ENCODE measurements around the gene DDAH1.

DNA sequence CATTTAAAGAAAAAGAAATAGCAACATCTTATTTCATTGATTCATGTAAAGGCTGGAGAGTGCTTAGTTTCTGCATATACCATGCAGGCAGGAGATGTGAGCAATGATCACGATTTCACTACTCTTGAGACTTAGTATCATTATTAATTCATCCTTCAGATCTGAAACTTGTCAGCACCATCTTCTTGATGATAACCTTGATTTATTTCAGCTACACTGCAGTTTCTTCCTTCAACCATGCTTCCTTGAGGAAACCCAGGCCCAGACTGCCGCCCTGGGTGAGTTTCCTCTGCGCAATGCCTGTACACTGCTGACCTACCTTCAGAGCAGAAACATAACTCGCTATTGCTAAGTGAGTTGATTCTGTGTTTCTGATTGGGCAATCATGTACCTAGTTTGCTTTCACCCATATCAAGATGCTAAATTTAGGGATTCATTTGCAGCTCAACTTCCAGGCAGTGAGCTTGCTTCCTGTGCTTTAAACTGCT lies 175.1 kb downstream of the DDAH1 start:
- TF ChIP-seq, protein P1, sequence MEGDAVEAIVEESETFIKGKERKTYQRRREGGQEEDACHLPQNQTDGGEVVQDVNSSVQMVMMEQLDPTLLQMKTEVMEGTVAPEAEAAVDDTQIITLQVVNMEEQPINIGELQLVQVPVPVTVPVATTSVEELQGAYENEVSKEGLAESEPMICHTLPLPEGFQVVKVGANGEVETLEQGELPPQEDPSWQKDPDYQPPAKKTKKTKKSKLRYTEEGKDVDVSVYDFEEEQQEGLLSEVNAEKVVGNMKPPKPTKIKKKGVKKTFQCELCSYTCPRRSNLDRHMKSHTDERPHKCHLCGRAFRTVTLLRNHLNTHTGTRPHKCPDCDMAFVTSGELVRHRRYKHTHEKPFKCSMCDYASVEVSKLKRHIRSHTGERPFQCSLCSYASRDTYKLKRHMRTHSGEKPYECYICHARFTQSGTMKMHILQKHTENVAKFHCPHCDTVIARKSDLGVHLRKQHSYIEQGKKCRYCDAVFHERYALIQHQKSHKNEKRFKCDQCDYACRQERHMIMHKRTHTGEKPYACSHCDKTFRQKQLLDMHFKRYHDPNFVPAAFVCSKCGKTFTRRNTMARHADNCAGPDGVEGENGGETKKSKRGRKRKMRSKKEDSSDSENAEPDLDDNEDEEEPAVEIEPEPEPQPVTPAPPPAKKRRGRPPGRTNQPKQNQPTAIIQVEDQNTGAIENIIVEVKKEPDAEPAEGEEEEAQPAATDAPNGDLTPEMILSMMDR (IDR thresholded peaks at IDR 0.05), result no peak
- TF ChIP-seq EP300 (IDR thresholded peaks at IDR 0.05) (no peak), POLR2A (IDR thresholded peaks at IDR 0.05) (no peak)

All from sigmoid colon (tissue), 4 donors.